Bronchial epithelial cell (primary cell): Measurements from ENCODE around the gene LNPK. TPM values are rescaled to one million over a fixed set of nuclear protein-coding genes. Genes with fewer than 3 reads are reported as not detected.

Experiments
- DNase-seq: peaks from one replicate; pipeline ENCODE4 v3.0.0-alpha.2; 2010; ENCODE audit warnings: low read depth
- FAIRE-seq: peaks from 2 replicates; lab custom pipeline; 2011; peaks lifted over from hg19 to GRCh38; lab: Jason Lieb, UNC
- H3K27me3 ChIP-seq: 2 replicates; pipeline ENCODE4 v1.5.1; 2011; ENCODE audit warnings: low read length; ENCODE audit not compliant: control insufficient read depth, insufficient read depth
- H3K36me3 ChIP-seq: 2 replicates; pipeline ENCODE4 v1.5.1; 2011; ENCODE audit warnings: low read length; ENCODE audit not compliant: control insufficient read depth, insufficient read depth
- H3K4me3 ChIP-seq: 2 replicates; pipeline ENCODE4 v1.5.1; 2011; ENCODE audit warnings: mild to moderate bottlenecking, low read depth, low read length, control low read depth
- CTCF ChIP-seq: IDR thresholded peaks from 2 replicates; pipeline ENCODE4 v1.5.1; 2011; ENCODE audit warnings: mild to moderate bottlenecking, moderate library complexity, low read length, control low read depth, inconsistent platforms; ENCODE audit not compliant: insufficient read depth, severe bottlenecking
- total RNA-seq: library from RNA; depleted of rRNA; stranded (reverse); fragments of >200 nt; gene quantifications from 2 replicates; pipeline ENCODE4 v1.2.1, GENCODE V29; 2014

The LNPK gene
- total RNA-seq, 1 donor from 2014 or later = 20.0 TPM

DNA sequence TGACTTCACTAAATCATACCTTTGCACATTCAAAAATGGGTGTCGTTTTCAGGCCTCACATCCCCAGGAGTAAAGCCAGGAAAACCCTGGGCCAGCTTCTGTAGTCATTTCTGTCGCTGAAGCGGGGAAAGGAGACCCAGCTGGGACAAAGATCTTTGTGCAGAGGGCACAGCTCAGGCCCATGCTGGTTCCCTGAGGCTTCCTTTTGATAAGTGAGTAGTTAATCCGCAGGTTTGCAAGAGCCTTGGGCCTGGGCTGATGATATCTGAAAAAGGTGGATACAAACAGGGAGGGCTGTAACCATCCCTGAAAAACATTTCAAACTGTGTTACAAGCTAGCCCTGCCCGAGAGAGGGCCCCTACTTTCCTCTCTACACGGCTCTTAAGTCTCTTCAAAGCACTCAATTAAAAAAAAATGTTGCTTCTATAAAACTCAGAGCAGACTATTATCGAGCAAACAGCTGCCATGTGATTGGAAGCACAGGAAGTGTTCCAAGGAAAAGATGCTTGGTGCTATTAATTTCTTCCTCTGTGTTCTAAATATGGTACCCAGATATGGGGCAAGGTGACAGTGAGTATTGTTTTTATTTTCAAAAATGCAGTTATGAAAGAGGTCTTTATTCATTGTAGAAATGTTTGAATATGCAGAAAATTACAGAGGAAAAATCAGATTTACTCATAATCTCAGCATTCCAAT, 117.2 kb downstream of the LNPK start:
- TF ChIP-seq CTCF = no peak
- Histone ChIP-seq H3K4me3 (no peak overlapping the region), H3K36me3 (no peaks in the 10 kb centered on the region), H3K27me3 (no peaks in the 10 kb centered on the region)
- FAIRE-seq (no peak), DNase-seq (no peak)

- DNase-seq = no peak
- no peak for TF ChIP-seq CTCF
- Histone ChIP-seq H3K36me3 (no peaks in the 10 kb centered on the region), H3K4me3 (no peak overlapping the region), H3K27me3 (no peaks in the 10 kb centered on the region)
- FAIRE-seq = peak; percentile 23
Observed at GRCh38 chr2:175883586-175884194, 118.4 kb downstream of the LNPK start.

DNA sequence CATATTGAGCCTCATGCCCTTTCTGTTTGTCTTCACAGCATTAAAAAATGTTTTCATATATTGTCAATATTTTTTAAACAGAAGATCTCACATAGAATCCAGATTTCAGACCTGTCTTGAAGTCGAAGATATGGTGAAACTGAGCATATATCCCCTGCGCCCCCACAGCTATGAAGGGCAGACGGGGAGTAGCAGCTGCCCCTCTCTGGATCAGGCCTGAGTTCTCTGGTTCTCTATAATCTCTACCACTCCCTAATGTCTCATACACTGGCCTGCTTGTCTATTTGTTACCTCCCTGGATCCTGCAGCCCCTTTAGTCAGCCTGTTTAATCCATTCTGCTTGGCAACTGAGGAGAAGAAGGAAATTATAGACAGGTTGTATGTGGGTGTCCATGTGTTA, 122.4 kb downstream of the LNPK start:
- Histone ChIP-seq H3K4me3 (no peak overlapping the region), H3K36me3 (no peaks in the 10 kb centered on the region), H3K27me3 (no peaks in the 10 kb centered on the region)
- FAIRE-seq (no peak), DNase-seq (no peak)
- no peak for TF ChIP-seq CTCF

GRCh38 chr2:175877845-175878544, 124.1 kb downstream of the LNPK start:
- no peak for FAIRE-seq
- H3K4me3 ChIP-seq = no peak overlapping the region
- H3K36me3 ChIP-seq = no peaks in the 10 kb centered on the region
- no peaks in the 10 kb centered on the region for H3K27me3 ChIP-seq
- peak; percentile 15 for DNase-seq
- no peak for TF ChIP-seq CTCF

GRCh38 chr2:175874291-175874690, 127.8 kb downstream of the LNPK start:
- Histone ChIP-seq H3K36me3 (no peaks in the 10 kb centered on the region), H3K27me3 (no peaks in the 10 kb centered on the region), H3K4me3 (no peak overlapping the region)
- DNase-seq (no peak), FAIRE-seq (no peak)
- TF ChIP-seq CTCF = no peak

Other genes with a start within 250 kb of the LNPK start
- gene EVX2, start 81.7 kb upstream of the LNPK start, total RNA-seq = not detected in 2 replicates
- gene HOXD13, start 90.5 kb upstream of the LNPK start, total RNA-seq = not detected in 2 replicates
- not detected in 2 replicates for gene HOXD12, start 97.5 kb upstream of the LNPK start, total RNA-seq
- not detected in 2 replicates for gene HOXD11, start 105.0 kb upstream of the LNPK start, total RNA-seq
- gene HOXD10, start 114.5 kb upstream of the LNPK start, total RNA-seq = not detected in 2 replicates
- gene HOXD9, start 120.5 kb upstream of the LNPK start, total RNA-seq = not detected in 2 replicates
- not detected in 2 replicates for gene HOXD8, start 127.4 kb upstream of the LNPK start, total RNA-seq
- not detected in 2 replicates for gene HOXD4, start 149.3 kb upstream of the LNPK start, total RNA-seq
- not detected in 2 replicates for gene HOXD3, start 155.0 kb upstream of the LNPK start, total RNA-seq
- not detected in 2 replicates for gene HOXD1, start 186.4 kb upstream of the LNPK start, total RNA-seq